Caco-2 (cell line): ENCODE data around the gene SHF. TPM values are rescaled to one million over a fixed set of nuclear protein-coding genes. Genes with fewer than 3 reads are reported as not detected.

Experiments used
- BruUV-seq: library from RNA; stranded (reverse); fragments of 400-500 nt; replicated peaks from 2 replicates; lab custom pipeline; 2021; lab: Mats Ljungman, UMichigan
- CTCF ChIA-PET: fragments of 300-600 bp; sonication (Branson Sonifier 250); formaldehyde crosslinking; loops from one replicate; lab custom pipeline; 2022; ENCODE audit warnings: antibody characterized with exemption; lab: Charles Lee
- POLR2A ChIA-PET: fragments of 300-600 bp; sonication (Branson Sonifier 250); formaldehyde crosslinking; loops from one replicate; lab custom pipeline; 2022; ENCODE audit warnings: antibody characterized with exemption; lab: Charles Lee
- DNase-seq, 2 experiments: peaks; one replicate each; pipeline versions ENCODE4 v3.0.0 to v3.0.0-alpha.2; 2020 to 2022
- H3K27me3 ChIP-seq: replicated peaks from 2 replicates; pipeline ENCODE4 v1.6.0; 2011; ENCODE audit warnings: low read length; ENCODE audit not compliant: control insufficient read depth, insufficient read depth
- H3K36me3 ChIP-seq: 2 replicates; pipeline ENCODE4 v1.5.1; 2011; ENCODE audit warnings: low read length; ENCODE audit not compliant: control insufficient read depth, insufficient read depth
- H3K4me1 ChIP-seq: fragments of 250-450 bp; sonication (Bioruptor Pico); 2 replicates; pipeline ENCODE4 v1.5.1; 2020; ENCODE audit warnings: mild to moderate bottlenecking
- H3K4me3 ChIP-seq: 2 replicates; pipeline ENCODE4 v1.5.1; 2011; ENCODE audit warnings: low read depth, mild to moderate bottlenecking, control low read depth, low read length
- H3K9me3 ChIP-seq: fragments of 250-450 bp; sonication (Bioruptor Pico); 2 replicates; pipeline ENCODE4 v1.5.1; 2020; ENCODE audit warnings: mild to moderate bottlenecking, moderate library complexity
- H3K27ac Mint-ChIP-seq: one replicate; pipeline ENCODE4 v1.8.0; 2022; ENCODE audit warnings: mixed read lengths; ENCODE audit not compliant: unreplicated experiment
- H3K27me3 Mint-ChIP-seq: one replicate; pipeline ENCODE4 v1.8.0; 2022; ENCODE audit warnings: mixed read lengths; ENCODE audit not compliant: insufficient read depth, unreplicated experiment
- H3K36me3 Mint-ChIP-seq: one replicate; pipeline ENCODE4 v1.8.0; 2022; ENCODE audit warnings: mild to moderate bottlenecking, mixed read lengths; ENCODE audit not compliant: insufficient read depth, unreplicated experiment
- H3K4me1 Mint-ChIP-seq: one replicate; pipeline ENCODE4 v1.8.0; 2022; ENCODE audit warnings: low read depth, mixed read lengths; ENCODE audit not compliant: unreplicated experiment
- H3K4me3 Mint-ChIP-seq: one replicate; pipeline ENCODE4 v1.8.0; 2022; ENCODE audit warnings: mild to moderate bottlenecking, moderate library complexity, mixed read lengths; ENCODE audit not compliant: unreplicated experiment
- H3K9me3 Mint-ChIP-seq: one replicate; pipeline ENCODE4 v1.8.0; 2022; ENCODE audit warnings: mixed read lengths; ENCODE audit not compliant: unreplicated experiment
- intact Hi-C: fragments of 100-400 bp; cut with micrococcal nuclease; formaldehyde crosslinking; loops from one replicate; pipeline ENCODE4 v1.10.0; 2022; ENCODE audit not compliant: unreplicated experiment
- total RNA-seq: library from RNA; stranded (reverse); gene quantifications from 2 replicates; pipeline ENCODE4 v1.2.3, GENCODE V29; 2022
- TF ChIP-seq, protein P1 (sequence below), 2 experiments: fragments of 200-600 bp in 1 of 2; IDR thresholded peaks; 1 replicate in 1 of 2; 2 replicates in 1 of 2; pipeline versions ENCODE4 v1.5.1 to v1.8.0; 2011 to 2022; ENCODE audit warnings: antibody characterized with exemption in 1 of 2, control low read depth in 1 of 2, inconsistent platforms in 1 of 2, low read depth in 1 of 2, low read length in 1 of 2, mild to moderate bottlenecking in 1 of 2, moderate library complexity in 1 of 2; ENCODE audit not compliant: insufficient read depth in 1 of 2, severe bottlenecking in 1 of 2, unreplicated experiment in 1 of 2

The SHF gene
- total RNA-seq, 1 experiment from 2014 or later, result 11.9 TPM

GRCh38 chr15:45164914-45165313 lies 22.9 kb downstream of the SHF start:
- peaks cover 32% of the 10 kb centered on the region for H3K4me1 ChIP-seq
- intact Hi-C loops, result no loop called here
- Mint-ChIP-seq H3K27ac (peak overlapping the region; percentile 67), H3K4me3 (peak overlapping the region; percentile 43), H3K4me1 (peaks cover 17% of the 10 kb centered on the region), H3K36me3 (peaks cover 17% of the 10 kb centered on the region), H3K27me3 (no peaks in the 10 kb centered on the region), H3K9me3 (no peaks in the 10 kb centered on the region)
- ChIA-PET POLR2A (no interaction called here), CTCF (interaction anchor here (1.2 to 3.4 kb wide), 3 partner anchors 21 to 248 kb away, joined by 5 to 66 read pairs (median 16); no protein-coding TSS in a partner anchor)
- H3K9me3 ChIP-seq, result no peaks in the 10 kb centered on the region
- TF ChIP-seq, protein P1, sequence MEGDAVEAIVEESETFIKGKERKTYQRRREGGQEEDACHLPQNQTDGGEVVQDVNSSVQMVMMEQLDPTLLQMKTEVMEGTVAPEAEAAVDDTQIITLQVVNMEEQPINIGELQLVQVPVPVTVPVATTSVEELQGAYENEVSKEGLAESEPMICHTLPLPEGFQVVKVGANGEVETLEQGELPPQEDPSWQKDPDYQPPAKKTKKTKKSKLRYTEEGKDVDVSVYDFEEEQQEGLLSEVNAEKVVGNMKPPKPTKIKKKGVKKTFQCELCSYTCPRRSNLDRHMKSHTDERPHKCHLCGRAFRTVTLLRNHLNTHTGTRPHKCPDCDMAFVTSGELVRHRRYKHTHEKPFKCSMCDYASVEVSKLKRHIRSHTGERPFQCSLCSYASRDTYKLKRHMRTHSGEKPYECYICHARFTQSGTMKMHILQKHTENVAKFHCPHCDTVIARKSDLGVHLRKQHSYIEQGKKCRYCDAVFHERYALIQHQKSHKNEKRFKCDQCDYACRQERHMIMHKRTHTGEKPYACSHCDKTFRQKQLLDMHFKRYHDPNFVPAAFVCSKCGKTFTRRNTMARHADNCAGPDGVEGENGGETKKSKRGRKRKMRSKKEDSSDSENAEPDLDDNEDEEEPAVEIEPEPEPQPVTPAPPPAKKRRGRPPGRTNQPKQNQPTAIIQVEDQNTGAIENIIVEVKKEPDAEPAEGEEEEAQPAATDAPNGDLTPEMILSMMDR (IDR thresholded peaks at IDR 0.05; ENCODE audit: insufficient read depth in 1 of 2, low read depth in 1 of 2, low read length in 1 of 2, severe bottlenecking in 1 of 2, unreplicated experiment in 1 of 2), result no peak
- no TSS peak for BruUV-seq
- DNase-seq, result no peak
- no peak overlapping the region for H3K4me3 ChIP-seq
- H3K36me3 ChIP-seq, result no peaks in the 10 kb centered on the region
- no peaks in the 10 kb centered on the region for H3K27me3 ChIP-seq

- no peaks in the 10 kb centered on the region for H3K27me3 Mint-ChIP-seq
- intact Hi-C loops, result loop anchor here (1.0 to 2.0 kb wide), 7 partner anchors 37 to 451 kb away; no protein-coding TSS in a partner anchor
- no peaks in the 10 kb centered on the region for H3K27me3 ChIP-seq
- H3K9me3 ChIP-seq, result no peaks in the 10 kb centered on the region
- H3K36me3 ChIP-seq, result no peaks in the 10 kb centered on the region
- peaks cover 17% of the 10 kb centered on the region for H3K36me3 Mint-ChIP-seq
- no peak overlapping the region for H3K4me3 ChIP-seq
- H3K9me3 Mint-ChIP-seq, result no peaks in the 10 kb centered on the region
- ChIA-PET POLR2A (interaction anchor here (0.8 to 1.3 kb wide), 2 partner anchors 37 to 116 kb away, joined by 4 to 5 read pairs; no protein-coding TSS in a partner anchor), CTCF (interaction anchor here (0.5 to 3.4 kb wide), 24 partner anchors 16 to 450 kb away, joined by 3 to 66 read pairs (median 4); partner anchors contain the start of gene SHF)
- TF ChIP-seq, protein P1 (IDR thresholded peaks at IDR 0.05; ENCODE audit: insufficient read depth in 1 of 2, low read depth in 1 of 2, low read length in 1 of 2, severe bottlenecking in 1 of 2, unreplicated experiment in 1 of 2), result no peak
- peaks cover 32% of the 10 kb centered on the region for H3K4me1 ChIP-seq
- H3K4me3 Mint-ChIP-seq, result no peak overlapping the region
- H3K4me1 Mint-ChIP-seq, result peaks cover 23% of the 10 kb centered on the region
- no TSS peak for BruUV-seq
- H3K27ac Mint-ChIP-seq, result no peak overlapping the region
- no peak for DNase-seq
These were observed 24.3 kb downstream of the SHF start for GRCh38 chr15:45163508-45163856.

GRCh38 chr15:45162771-45163507 lies 24.8 kb downstream of the SHF start:
- ChIA-PET POLR2A (interaction anchor here (0.8 to 1.3 kb wide), 2 partner anchors 37 to 116 kb away, joined by 4 to 5 read pairs; no protein-coding TSS in a partner anchor), CTCF (interaction anchor here (0.5 to 3.4 kb wide), 26 partner anchors 16 to 451 kb away, joined by 3 to 66 read pairs (median 4); partner anchors contain the start of gene SHF)
- peak; percentile 85 to 89 for DNase-seq
- Mint-ChIP-seq H3K4me3 (no peak overlapping the region), H3K4me1 (peaks cover 23% of the 10 kb centered on the region), H3K36me3 (peaks cover 20% of the 10 kb centered on the region), H3K9me3 (no peaks in the 10 kb centered on the region), H3K27me3 (no peaks in the 10 kb centered on the region), H3K27ac (peak overlapping the region; percentile 54)
- BruUV-seq, result no TSS peak
- Histone ChIP-seq H3K9me3 (no peaks in the 10 kb centered on the region), H3K4me1 (peaks cover 32% of the 10 kb centered on the region), H3K27me3 (no peaks in the 10 kb centered on the region), H3K4me3 (no peak overlapping the region), H3K36me3 (no peaks in the 10 kb centered on the region)
- TF ChIP-seq, protein P1 (IDR thresholded peaks at IDR 0.05; ENCODE audit: insufficient read depth in 1 of 2, low read depth in 1 of 2, low read length in 1 of 2, severe bottlenecking in 1 of 2, unreplicated experiment in 1 of 2), result peak; percentile 88 to 96
- intact Hi-C loops, result loop anchor here (1.0 to 2.0 kb wide), 7 partner anchors 37 to 451 kb away; no protein-coding TSS in a partner anchor
